Measurements from ENCODE around the gene ADGRV1.

The ADGRV1 gene

DNA sequence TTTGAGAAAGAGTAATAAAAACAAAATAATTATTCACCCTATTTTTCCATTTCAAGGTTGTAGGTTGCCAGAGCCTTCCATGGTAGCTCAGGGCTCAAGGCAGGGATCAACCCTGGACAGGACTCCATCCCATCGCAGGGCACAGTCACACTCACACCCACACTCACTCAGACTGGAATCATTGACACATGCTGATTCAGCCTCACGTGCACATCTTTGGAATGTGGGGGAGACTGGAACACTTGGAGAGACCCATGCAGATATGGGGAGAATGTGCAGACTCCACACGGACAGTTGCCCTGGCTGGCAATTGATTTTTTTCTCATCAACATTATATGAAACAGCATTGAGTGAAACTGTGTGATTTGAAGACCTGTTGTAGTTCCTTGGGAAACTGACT, 234.1 kb downstream of the ADGRV1 start:
- TF ChIP-seq POLR2AphosphoS5 (IDR thresholded peaks at IDR 0.05; ENCODE audit: low read depth, low read length) = no peak
- TF ChIP-seq TAF1 (IDR thresholded peaks at IDR 0.05; ENCODE audit: borderline replicate concordance, insufficient read depth, low read length) = no peak
- TF ChIP-seq FOXP2 (optimal IDR thresholded peaks at IDR 0.05; ENCODE audit: borderline replicate concordance, extremely low read depth, extremely low read length, insufficient read depth) = no peak

GRCh38 chr5:90793183-90793582, 234.6 kb downstream of the ADGRV1 start:
- TF ChIP-seq SIN3A (IDR thresholded peaks at IDR 0.05; ENCODE audit: borderline replicate concordance, insufficient read depth, low read length) (no peak), FOXP2 (optimal IDR thresholded peaks at IDR 0.05; ENCODE audit: borderline replicate concordance, extremely low read depth, extremely low read length, insufficient read depth) (no peak)
- TF ChIP-seq, protein P1, sequence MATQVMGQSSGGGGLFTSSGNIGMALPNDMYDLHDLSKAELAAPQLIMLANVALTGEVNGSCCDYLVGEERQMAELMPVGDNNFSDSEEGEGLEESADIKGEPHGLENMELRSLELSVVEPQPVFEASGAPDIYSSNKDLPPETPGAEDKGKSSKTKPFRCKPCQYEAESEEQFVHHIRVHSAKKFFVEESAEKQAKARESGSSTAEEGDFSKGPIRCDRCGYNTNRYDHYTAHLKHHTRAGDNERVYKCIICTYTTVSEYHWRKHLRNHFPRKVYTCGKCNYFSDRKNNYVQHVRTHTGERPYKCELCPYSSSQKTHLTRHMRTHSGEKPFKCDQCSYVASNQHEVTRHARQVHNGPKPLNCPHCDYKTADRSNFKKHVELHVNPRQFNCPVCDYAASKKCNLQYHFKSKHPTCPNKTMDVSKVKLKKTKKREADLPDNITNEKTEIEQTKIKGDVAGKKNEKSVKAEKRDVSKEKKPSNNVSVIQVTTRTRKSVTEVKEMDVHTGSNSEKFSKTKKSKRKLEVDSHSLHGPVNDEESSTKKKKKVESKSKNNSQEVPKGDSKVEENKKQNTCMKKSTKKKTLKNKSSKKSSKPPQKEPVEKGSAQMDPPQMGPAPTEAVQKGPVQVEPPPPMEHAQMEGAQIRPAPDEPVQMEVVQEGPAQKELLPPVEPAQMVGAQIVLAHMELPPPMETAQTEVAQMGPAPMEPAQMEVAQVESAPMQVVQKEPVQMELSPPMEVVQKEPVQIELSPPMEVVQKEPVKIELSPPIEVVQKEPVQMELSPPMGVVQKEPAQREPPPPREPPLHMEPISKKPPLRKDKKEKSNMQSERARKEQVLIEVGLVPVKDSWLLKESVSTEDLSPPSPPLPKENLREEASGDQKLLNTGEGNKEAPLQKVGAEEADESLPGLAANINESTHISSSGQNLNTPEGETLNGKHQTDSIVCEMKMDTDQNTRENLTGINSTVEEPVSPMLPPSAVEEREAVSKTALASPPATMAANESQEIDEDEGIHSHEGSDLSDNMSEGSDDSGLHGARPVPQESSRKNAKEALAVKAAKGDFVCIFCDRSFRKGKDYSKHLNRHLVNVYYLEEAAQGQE (IDR thresholded peaks at IDR 0.05; ENCODE audit: insufficient read depth in 1 of 2, low read depth in 2 of 2, low read length in 2 of 2) = no peak

DNA sequence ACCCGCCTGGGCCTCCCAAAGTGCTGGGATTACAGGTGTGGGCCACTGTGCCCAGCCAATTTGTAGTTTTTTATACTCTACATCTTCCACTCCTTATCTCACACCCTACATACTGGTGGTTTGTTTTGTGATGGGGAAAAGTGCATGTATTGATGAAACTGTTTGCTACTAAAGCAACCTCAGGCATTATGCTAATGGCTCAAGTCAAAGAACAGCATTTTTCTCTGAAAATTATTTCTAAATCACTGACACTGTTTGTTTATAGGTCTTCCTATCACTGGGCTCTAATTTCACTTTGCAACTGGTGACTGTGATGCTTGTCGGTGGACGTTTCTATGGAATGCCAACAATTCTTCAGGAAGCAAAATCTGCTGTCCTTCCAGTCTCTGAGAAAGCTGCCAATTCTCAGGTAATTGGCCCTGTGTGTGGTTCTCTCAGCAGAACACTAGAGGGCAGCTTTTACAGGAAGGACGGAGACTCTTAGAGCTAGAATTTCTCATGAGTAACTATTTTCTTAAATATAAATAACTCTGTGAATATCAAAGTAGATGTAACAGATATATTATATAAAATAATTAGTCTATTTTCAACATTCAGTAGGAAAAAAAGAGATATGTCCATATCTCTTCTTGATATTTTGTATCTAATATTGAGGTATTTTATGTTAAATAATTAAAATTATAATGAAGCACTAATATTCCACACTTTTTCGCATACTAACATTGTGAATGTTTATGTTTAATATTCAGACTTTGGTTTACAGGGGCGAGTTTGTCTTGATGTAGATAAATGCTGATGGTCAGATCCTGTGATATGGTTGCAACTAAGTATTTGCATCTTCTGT, 244.1 kb downstream of the ADGRV1 start:
- TF ChIP-seq SIN3A (IDR thresholded peaks at IDR 0.05; ENCODE audit: borderline replicate concordance, insufficient read depth, low read length) (no peak), TAF1 (IDR thresholded peaks at IDR 0.05; ENCODE audit: borderline replicate concordance, insufficient read depth, low read length) (no peak), POLR2AphosphoS5 (IDR thresholded peaks at IDR 0.05; ENCODE audit: low read depth, low read length) (no peak), FOXP2 (optimal IDR thresholded peaks at IDR 0.05; ENCODE audit: borderline replicate concordance, extremely low read depth, extremely low read length, insufficient read depth) (no peak)
- TF ChIP-seq, protein P1 (IDR thresholded peaks at IDR 0.05; ENCODE audit: insufficient read depth in 1 of 2, low read depth in 2 of 2, low read length in 2 of 2) = no peak

DNA sequence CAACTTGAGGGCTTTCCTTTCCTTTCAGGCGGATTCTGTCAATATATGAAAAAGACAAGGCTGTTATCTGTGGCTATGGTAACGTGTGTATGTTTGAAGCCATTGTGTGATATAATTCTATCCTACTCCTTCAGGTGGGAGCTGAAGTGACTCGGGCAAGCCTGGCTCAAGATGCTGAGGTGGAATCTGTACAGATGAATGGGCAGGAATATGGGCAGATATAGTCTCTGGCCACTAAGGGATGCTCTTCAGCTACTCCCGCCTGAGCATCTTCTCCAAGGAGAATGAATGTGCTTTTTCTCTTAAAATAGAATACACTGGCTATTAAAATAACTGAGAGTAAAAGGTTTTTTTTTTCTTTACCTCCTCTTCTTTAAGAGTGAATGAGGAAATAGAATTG, 244.8 kb downstream of the ADGRV1 start:
- TF ChIP-seq SIN3A (IDR thresholded peaks at IDR 0.05; ENCODE audit: borderline replicate concordance, insufficient read depth, low read length) (no peak), TAF1 (IDR thresholded peaks at IDR 0.05; ENCODE audit: borderline replicate concordance, insufficient read depth, low read length) (no peak), FOXP2 (optimal IDR thresholded peaks at IDR 0.05; ENCODE audit: borderline replicate concordance, extremely low read depth, extremely low read length, insufficient read depth) (no peak), POLR2AphosphoS5 (IDR thresholded peaks at IDR 0.05; ENCODE audit: low read depth, low read length) (no peak)
- TF ChIP-seq, protein P1 (IDR thresholded peaks at IDR 0.05; ENCODE audit: insufficient read depth in 1 of 2, low read depth in 2 of 2, low read length in 2 of 2) = no peak

GRCh38 chr5:90803876-90804275, 245.3 kb downstream of the ADGRV1 start:
- TF ChIP-seq, protein P1 (IDR thresholded peaks at IDR 0.05; ENCODE audit: insufficient read depth in 1 of 2, low read depth in 2 of 2, low read length in 2 of 2) = no peak
- TF ChIP-seq TAF1 (IDR thresholded peaks at IDR 0.05; ENCODE audit: borderline replicate concordance, insufficient read depth, low read length) = no peak
- no peak for TF ChIP-seq SIN3A (IDR thresholded peaks at IDR 0.05; ENCODE audit: borderline replicate concordance, insufficient read depth, low read length)
- no peak for TF ChIP-seq FOXP2 (optimal IDR thresholded peaks at IDR 0.05; ENCODE audit: borderline replicate concordance, extremely low read depth, extremely low read length, insufficient read depth)
- TF ChIP-seq POLR2AphosphoS5 (IDR thresholded peaks at IDR 0.05; ENCODE audit: low read depth, low read length) = no peak

Data from PFSK-1 (cell line).